Keratinocyte (primary cell): Measurements from ENCODE around the gene CTCFL. TPM values are rescaled to one million over a fixed set of nuclear protein-coding genes. Genes with fewer than 3 reads are reported as not detected.

ENCODE experiments used
- DNase-seq: peaks from one replicate; pipeline ENCODE4 v3.0.0-alpha.2; 2011; ENCODE audit warnings: low read depth, missing footprints, low spot score
- FAIRE-seq: peaks from 2 replicates; lab custom pipeline; 2011; peaks lifted over from hg19 to GRCh38; lab: Jason Lieb, UNC
- H2AFZ ChIP-seq: 2 replicates; pipeline ENCODE4 v1.6.0; 2012; ENCODE audit warnings: low read length, control low read depth, inconsistent platforms; ENCODE audit not compliant: control insufficient read depth
- H3K27ac ChIP-seq: 2 replicates; pipeline ENCODE4 v1.5.1; 2011; ENCODE audit warnings: low read length; ENCODE audit not compliant: control insufficient read depth, insufficient read depth
- H3K27me3 ChIP-seq: 3 replicates; pipeline ENCODE4 v1.6.0; 2011; ENCODE audit warnings: low read length; ENCODE audit not compliant: control insufficient read depth, insufficient read depth; ENCODE audit errors: extremely low read depth
- H3K36me3 ChIP-seq, 2 experiments: 2 replicates in 1 of 2; 3 replicates in 1 of 2; pipeline ENCODE4 v1.5.1; 2011; ENCODE audit warnings: low read length in 2 of 2, mild to moderate bottlenecking in 1 of 2; ENCODE audit not compliant: control insufficient read depth in 2 of 2, insufficient read depth in 2 of 2; ENCODE audit errors: extremely low read depth in 1 of 2
- H3K4me1 ChIP-seq: 3 replicates; pipeline ENCODE4 v1.5.1; 2011; ENCODE audit warnings: low read length; ENCODE audit not compliant: control insufficient read depth, insufficient read depth; ENCODE audit errors: extremely low read depth
- H3K4me2 ChIP-seq: 3 replicates; pipeline ENCODE4 v1.6.0; 2011; ENCODE audit warnings: low read depth, low read length; ENCODE audit not compliant: control insufficient read depth, insufficient read depth; ENCODE audit errors: extremely low read depth
- H3K4me3 ChIP-seq, 3 experiments: fragments of 200-600 bp in 1 of 3; sonication (generic) in 1 of 3; 2 replicates in 2 of 3; 3 replicates in 1 of 3; pipeline ENCODE4 v1.5.1; 2011 to 2016; ENCODE audit warnings: low read length in 3 of 3, mild to moderate bottlenecking in 3 of 3, control low read depth in 2 of 3, inconsistent platforms in 1 of 3, low read depth in 1 of 3, mixed read lengths in 1 of 3, mixed run types in 1 of 3, moderate library complexity in 1 of 3; ENCODE audit not compliant: control insufficient read depth in 2 of 3, insufficient read depth in 2 of 3; ENCODE audit errors: extremely low read depth in 1 of 3
- H3K79me2 ChIP-seq: 2 replicates; pipeline ENCODE4 v1.6.0; 2012; ENCODE audit warnings: low read length; ENCODE audit not compliant: control insufficient read depth, insufficient read depth
- H3K9ac ChIP-seq: 3 replicates; pipeline ENCODE4 v1.6.0; 2011; ENCODE audit warnings: low read length; ENCODE audit not compliant: control insufficient read depth, insufficient read depth; ENCODE audit errors: extremely low read depth
- H3K9me1 ChIP-seq: 3 replicates; pipeline ENCODE4 v1.6.0; 2011; ENCODE audit warnings: low read length; ENCODE audit not compliant: control insufficient read depth, insufficient read depth; ENCODE audit errors: extremely low read depth
- H3K9me3 ChIP-seq: 2 replicates; pipeline ENCODE4 v1.5.1; 2012; ENCODE audit warnings: low read depth, low read length; ENCODE audit not compliant: control insufficient read depth
- H4K20me1 ChIP-seq: 3 replicates; pipeline ENCODE4 v1.6.0; 2011; ENCODE audit warnings: low read length; ENCODE audit not compliant: control insufficient read depth, insufficient read depth; ENCODE audit errors: extremely low read depth
- EZH2 ChIP-seq: IDR thresholded peaks from one replicate; pipeline ENCODE4 v1.6.1; 2012; ENCODE audit warnings: inconsistent platforms, mild to moderate bottlenecking, low read length, moderate library complexity
- dilution Hi-C: fragments of 300-500 bp; cut with MboI; formaldehyde crosslinking; loops from one replicate; pipeline ENCODE4 v1.7.0; 2020; ENCODE audit warnings: low sequenced_read_pairs; ENCODE audit not compliant: extremely low pct_ligation_motif_present
- polyA plus RNA-seq, 5 experiments: library from polyadenylated mRNA; depleted of rRNA in 3 of 5; stranded (reverse) in 3 of 5; stranded (forward) in 1 of 5; unstranded in 1 of 5; fragments of >200 nt; gene quantifications; 1 replicate in 1 of 5; 2 replicates in 3 of 5; 3 replicates in 1 of 5; pipeline versions ENCODE4 v1.2.1 to v1.2.3, GENCODE V29; 2011 to 2012; ENCODE audit warnings: missing spikeins in 2 of 5, low read depth in 1 of 5, low replicate concordance in 1 of 5
- TF ChIP-seq, protein P1 (sequence below), 3 experiments: IDR thresholded peaks in 1 of 3; conservative IDR thresholded peaks in 1 of 3; optimal IDR thresholded peaks in 1 of 3; 2 replicates in 2 of 3; 3 replicates in 1 of 3; pipeline versions ENCODE3 to v1.5.1; 2011; ENCODE audit warnings: low read length in 3 of 3, mild to moderate bottlenecking in 3 of 3, moderate library complexity in 2 of 3, control low read depth in 1 of 3, inconsistent platforms in 1 of 3; ENCODE audit not compliant: insufficient read depth in 2 of 3; ENCODE audit errors: extremely low read depth in 1 of 3

The CTCFL gene
- polyA plus RNA-seq, 1 donor (not counting 4 experiments of a cell fraction or from before 2014, with no cell fraction given) = not detected

DNA sequence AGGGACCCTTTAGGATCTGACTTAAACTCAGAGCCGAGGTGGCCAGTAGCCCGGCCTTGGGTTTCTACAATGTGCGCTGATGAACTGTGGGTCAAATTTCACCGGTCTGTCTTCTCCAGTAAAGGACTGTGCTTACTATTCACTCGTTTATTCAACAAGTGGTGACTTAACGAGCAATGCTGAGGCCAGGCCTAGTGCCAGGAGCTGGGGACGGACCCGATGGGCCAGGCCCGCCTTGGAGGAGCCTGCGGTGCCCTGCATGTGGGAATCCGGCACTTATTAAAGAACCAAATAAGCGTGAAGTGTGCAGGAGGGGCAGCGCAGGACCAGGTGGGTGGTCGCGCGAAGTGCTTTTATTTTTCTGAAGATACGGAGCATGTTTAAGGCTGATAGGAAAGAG is 24.0 kb downstream of the CTCFL start:
- no peaks in the 10 kb centered on the region for H3K9me3 ChIP-seq
- FAIRE-seq = no peak
- H3K4me3 ChIP-seq = no peak overlapping the region
- DNase-seq = no peak
- peaks cover 2% of the 10 kb centered on the region for H3K4me1 ChIP-seq
- dilution Hi-C loops = no loop called here
- no peaks in the 10 kb centered on the region for H3K79me2 ChIP-seq
- TF ChIP-seq, protein P1, sequence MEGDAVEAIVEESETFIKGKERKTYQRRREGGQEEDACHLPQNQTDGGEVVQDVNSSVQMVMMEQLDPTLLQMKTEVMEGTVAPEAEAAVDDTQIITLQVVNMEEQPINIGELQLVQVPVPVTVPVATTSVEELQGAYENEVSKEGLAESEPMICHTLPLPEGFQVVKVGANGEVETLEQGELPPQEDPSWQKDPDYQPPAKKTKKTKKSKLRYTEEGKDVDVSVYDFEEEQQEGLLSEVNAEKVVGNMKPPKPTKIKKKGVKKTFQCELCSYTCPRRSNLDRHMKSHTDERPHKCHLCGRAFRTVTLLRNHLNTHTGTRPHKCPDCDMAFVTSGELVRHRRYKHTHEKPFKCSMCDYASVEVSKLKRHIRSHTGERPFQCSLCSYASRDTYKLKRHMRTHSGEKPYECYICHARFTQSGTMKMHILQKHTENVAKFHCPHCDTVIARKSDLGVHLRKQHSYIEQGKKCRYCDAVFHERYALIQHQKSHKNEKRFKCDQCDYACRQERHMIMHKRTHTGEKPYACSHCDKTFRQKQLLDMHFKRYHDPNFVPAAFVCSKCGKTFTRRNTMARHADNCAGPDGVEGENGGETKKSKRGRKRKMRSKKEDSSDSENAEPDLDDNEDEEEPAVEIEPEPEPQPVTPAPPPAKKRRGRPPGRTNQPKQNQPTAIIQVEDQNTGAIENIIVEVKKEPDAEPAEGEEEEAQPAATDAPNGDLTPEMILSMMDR (optimal IDR thresholded peaks at IDR 0.05 in 1 of 3, IDR thresholded peaks at IDR 0.05 in 1 of 3, conservative IDR thresholded peaks at IDR 0.05 in 1 of 3; ENCODE audit: extremely low read depth in 1 of 3, insufficient read depth in 2 of 3, low read length in 3 of 3) = no peak
- TF ChIP-seq EZH2 = no peak
- H3K9ac ChIP-seq = no peak overlapping the region
- no peak overlapping the region for H3K4me2 ChIP-seq
- H4K20me1 ChIP-seq = no peaks in the 10 kb centered on the region
- no peak overlapping the region for H3K27ac ChIP-seq
- no peaks in the 10 kb centered on the region for H3K36me3 ChIP-seq
- peaks cover 20% of the 10 kb centered on the region for H3K27me3 ChIP-seq
- no peak overlapping the region for H2AFZ ChIP-seq
- H3K9me1 ChIP-seq = no peaks in the 10 kb centered on the region

DNA sequence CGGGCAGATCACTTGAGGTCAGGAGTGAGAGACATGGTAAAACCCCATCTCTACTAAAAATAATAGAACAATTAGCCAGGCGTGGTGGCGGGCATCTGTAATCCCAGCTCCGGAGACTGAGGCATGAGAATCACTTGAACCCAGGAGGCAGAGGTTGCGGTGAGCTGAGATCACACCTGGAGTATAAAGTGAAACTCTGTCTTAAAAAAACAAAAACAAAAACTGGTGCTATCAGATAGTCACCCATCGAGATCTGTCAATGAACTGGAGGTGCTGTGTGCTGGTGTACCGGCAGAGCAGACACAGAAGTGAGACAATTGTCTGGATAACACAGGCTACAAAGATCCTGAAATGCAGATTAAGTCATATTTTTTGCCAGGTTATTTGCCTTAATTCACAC is 24.7 kb downstream of the CTCFL start:
- Histone ChIP-seq H3K4me3 (no peak overlapping the region), H3K4me1 (peaks cover 2% of the 10 kb centered on the region), H3K9me1 (no peaks in the 10 kb centered on the region), H3K27ac (no peak overlapping the region), H3K9me3 (no peaks in the 10 kb centered on the region), H3K9ac (no peak overlapping the region), H3K4me2 (no peak overlapping the region), H3K36me3 (no peaks in the 10 kb centered on the region), H3K27me3 (peaks cover 20% of the 10 kb centered on the region), H2AFZ (no peak overlapping the region), H3K79me2 (no peaks in the 10 kb centered on the region), H4K20me1 (no peaks in the 10 kb centered on the region)
- no peak for FAIRE-seq
- dilution Hi-C loops = no loop called here
- DNase-seq = no peak
- TF ChIP-seq, protein P1 (optimal IDR thresholded peaks at IDR 0.05 in 1 of 3, IDR thresholded peaks at IDR 0.05 in 1 of 3, conservative IDR thresholded peaks at IDR 0.05 in 1 of 3; ENCODE audit: extremely low read depth in 1 of 3, insufficient read depth in 2 of 3, low read length in 3 of 3) = no peak
- TF ChIP-seq EZH2 = no peak
